Caki2 (cell line): ENCODE data around the gene TNFRSF11A. TPM values are rescaled to one million over a fixed set of nuclear protein-coding genes. Genes with fewer than 3 reads are reported as not detected.

Experiments
- DNase-seq: peaks from one replicate; pipeline ENCODE4 v3.0.0-alpha.2; 2015; ENCODE audit warnings: low read depth
- in situ Hi-C: cut with HindIII; loops from 2 replicates; pipeline ENCODE4 v1.10.0; 2016; ENCODE audit warnings: low sequenced_read_pairs, low pct_unique_long_range_greater_than_20kb, mixed read lengths
- total RNA-seq: library from RNA; depleted of rRNA; stranded (reverse); fragments of >200 nt; shearing (Covaris generic); gene quantifications from 2 replicates; pipeline ENCODE4 v1.2.3, GENCODE V29; 2014; ENCODE audit warnings: low replicate concordance; rRNA removed

Gene TNFRSF11A
- total RNA-seq, 1 experiment from 2014 or later = 4.3 TPM

- in situ Hi-C loops = no loop called here
- no peak for DNase-seq
Measured at GRCh38 chr18:62435435-62436031, 110.4 kb downstream of the TNFRSF11A start.

DNA sequence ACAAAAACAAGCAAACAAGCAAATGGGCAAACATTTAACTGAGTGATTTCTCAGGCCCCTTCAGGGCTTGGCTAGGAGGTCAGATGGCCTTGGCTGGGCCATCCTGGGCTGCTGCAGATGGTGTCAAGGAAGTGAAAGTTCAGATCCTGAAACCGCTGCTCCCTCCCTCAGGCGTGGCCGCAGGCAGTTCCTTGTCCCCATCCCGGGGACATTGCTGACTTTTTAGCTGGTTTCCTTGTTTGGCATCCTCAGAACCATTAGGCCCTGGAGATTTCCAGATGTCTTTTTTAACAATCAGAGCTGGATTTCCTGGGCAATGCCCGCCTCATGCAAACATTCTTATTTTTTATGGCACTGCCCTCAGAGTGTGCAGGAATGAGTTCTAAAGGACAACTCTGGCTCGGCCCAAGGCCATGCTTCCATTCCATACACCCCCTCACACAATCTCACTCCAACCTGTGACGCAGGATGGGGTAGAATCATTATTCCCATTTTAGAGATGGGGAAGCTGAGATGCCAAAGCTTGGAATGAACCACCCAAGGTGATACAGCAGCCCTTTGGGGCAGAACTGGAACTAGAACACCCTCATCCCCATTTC lies 111.6 kb downstream of the TNFRSF11A start:
- no peak for DNase-seq
- in situ Hi-C loops = no loop called here

- in situ Hi-C loops = no loop called here
- DNase-seq = no peak
Measured at GRCh38 chr18:62437235-62438017, 112.3 kb downstream of the TNFRSF11A start.

GRCh38 chr18:62438018-62438329 lies 112.9 kb downstream of the TNFRSF11A start:
- in situ Hi-C loops = no loop called here
- DNase-seq = no peak

DNA sequence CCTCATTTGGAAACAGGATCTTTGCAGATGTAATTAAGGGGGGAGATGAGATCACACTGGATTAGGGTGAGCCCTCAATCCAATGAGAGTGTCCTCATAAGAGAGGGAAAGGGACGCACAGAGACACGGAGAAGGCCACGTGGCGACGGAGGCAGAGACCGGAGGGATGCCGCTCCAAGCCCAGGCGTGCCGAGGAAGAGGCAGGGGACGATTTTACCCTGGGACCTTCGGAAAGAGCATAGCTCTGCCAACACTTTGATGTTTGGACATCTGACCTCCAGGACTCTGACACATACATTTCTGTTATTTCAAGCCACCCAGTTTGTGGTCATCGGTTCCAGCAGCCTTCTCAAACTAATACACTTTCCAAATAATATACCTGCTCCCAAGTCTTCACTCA lies 113.3 kb downstream of the TNFRSF11A start:
- DNase-seq = no peak
- in situ Hi-C loops = no loop called here

DNA sequence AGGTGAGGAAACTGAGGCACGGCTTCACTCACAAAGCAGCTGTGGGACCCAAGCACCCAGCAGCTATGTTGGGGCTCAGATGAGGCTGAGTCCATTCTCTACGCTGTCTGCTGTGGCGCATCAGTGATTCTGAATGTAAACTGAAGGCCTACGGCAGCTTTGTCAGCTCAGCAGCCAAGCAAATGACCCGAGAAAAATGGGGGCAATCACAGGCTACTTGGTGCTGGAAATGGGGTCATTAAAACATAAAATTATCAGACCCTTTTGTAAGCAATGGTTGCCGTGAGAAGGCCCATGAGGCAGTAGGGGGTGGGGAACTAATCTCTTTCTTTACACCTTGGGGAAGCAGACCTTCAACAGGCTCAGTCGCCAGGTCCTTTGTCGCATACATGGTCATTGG lies 113.8 kb downstream of the TNFRSF11A start:
- in situ Hi-C loops = no loop called here
- no peak for DNase-seq

Other genes with a start within 250 kb of the TNFRSF11A start
- gene PIGN, start 138.3 kb upstream of the TNFRSF11A start, total RNA-seq = 8.1 and 11.6 TPM in 2 replicates
- gene RELCH, start 138.1 kb upstream of the TNFRSF11A start, total RNA-seq = 13.9 and 26.3 TPM in 2 replicates
- 3.2 and 15.5 TPM in 2 replicates for gene ZCCHC2, start 197.7 kb downstream of the TNFRSF11A start, total RNA-seq